ENCODE measurements around the gene BTBD9. TPM values are rescaled to one million over a fixed set of nuclear protein-coding genes. Genes with fewer than 3 reads are reported as not detected.

The BTBD9 gene
- total RNA-seq, 1 donor from 2014 or later = 32.6 TPM

GRCh38 chr6:38283734-38284362, 355.9 kb downstream of the BTBD9 start:
- DNase-seq = no peak

- DNase-seq = no peak
Observed at GRCh38 chr6:38282911-38283310, 356.8 kb downstream of the BTBD9 start.

DNA sequence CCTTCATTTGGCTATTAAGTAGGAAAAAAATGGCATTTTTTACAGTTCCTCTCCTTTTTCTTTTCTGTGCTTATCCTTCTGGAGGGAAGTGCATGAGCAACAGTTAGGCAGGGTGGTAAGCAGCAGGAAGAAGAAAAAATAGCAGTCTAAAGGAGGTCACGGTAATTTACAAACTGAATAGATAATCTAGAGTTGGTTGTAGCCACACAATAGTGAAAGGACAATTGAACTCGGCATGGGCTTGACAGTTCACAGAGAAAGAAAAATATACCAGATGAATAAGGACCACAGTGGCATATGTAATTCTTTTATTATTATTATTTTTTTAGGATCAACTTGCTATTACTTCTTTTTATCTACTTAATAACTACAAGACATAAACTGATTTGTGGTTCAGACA, 358.6 kb downstream of the BTBD9 start:
- DNase-seq = no peak

DNA sequence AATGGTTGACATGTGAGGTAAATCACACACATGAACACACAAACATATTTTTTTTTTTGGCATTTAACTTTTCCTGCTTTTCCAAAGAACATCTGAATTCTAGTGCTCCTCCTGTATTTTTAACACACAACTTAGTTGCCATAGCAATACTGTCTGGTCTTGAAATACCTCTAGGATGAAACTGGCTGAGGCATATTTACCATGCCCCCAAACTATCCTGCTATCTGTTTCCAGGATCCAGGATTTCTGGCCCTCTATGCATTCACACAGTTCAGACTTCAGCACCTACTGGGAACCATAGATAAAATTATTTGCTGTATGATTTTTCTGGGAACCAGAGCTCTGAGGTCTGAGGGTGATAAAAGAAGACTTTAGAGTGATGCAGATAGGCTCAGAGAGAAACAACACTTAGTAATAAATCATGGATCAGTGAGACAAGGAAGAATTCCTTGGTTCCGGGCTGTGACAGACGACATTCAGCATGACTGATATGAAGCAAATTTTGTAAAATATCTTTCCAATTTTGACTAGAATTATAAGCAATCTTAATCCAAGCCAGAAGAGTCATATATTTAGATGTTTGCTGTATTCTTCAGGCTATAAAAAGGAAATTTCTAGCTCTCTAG, 359.7 kb downstream of the BTBD9 start:
- no peak for DNase-seq

GRCh38 chr6:38279423-38279822, 360.3 kb downstream of the BTBD9 start:
- DNase-seq = no peak

DNA sequence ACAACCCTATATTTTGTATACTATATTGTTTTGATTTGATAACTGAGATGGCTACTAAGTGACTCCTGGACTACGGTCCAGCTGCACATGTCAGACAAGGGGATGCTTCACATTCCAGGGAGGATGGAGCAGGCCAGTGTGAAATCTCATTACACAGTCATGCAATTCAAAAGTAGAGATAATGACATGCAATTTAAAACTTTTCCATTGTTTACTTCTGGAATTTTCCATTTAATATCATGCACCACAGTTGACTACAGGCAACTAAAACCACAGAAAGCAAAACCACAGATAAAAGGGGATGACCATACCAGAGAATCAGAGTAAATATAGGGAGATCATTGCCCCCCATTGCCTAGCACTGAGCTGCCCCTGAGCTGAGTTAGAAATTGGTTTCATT, 366.4 kb downstream of the BTBD9 start:
- DNase-seq = no peak

GRCh38 chr6:38272222-38272621, 367.5 kb downstream of the BTBD9 start:
- no peak for DNase-seq

DNA sequence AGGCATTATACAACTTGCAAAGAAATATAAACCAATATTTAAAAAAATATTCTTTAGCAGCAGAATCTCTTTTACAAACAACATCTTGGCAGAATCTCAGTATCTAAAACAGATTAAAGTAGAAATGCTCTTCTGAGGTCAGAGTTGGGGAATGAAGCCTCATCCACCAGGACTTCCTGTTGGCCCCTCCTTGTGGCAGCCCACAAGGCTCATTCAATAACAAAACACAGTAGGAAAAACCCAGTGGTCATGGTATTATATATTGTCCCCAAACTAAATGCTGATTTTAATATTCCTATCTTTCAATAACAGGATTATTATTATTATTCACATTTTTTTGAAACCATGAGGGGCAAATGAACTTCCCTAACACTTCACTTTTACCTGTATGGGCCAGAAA, 368.6 kb downstream of the BTBD9 start:
- DNase-seq = no peak

DNA sequence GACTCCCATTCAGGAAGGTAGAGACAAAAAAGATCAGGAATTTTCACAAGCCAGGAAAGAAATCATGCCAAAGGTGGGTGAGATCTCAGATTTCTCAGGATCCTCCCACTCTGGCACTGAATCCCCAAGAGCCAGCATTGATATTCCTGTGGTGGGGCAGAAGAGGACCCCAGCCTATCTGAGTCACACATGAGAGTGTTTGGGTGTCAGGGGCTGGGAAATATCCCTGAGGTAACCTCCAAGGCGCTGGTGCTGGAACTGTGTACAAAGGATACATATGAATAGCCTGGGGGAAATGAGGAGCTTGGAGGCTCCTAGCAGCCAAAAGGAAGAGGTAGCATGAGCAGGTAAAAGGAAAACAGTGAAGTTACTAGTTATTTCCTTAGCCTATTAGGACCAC, 369.4 kb downstream of the BTBD9 start:
- no peak for DNase-seq

DNA sequence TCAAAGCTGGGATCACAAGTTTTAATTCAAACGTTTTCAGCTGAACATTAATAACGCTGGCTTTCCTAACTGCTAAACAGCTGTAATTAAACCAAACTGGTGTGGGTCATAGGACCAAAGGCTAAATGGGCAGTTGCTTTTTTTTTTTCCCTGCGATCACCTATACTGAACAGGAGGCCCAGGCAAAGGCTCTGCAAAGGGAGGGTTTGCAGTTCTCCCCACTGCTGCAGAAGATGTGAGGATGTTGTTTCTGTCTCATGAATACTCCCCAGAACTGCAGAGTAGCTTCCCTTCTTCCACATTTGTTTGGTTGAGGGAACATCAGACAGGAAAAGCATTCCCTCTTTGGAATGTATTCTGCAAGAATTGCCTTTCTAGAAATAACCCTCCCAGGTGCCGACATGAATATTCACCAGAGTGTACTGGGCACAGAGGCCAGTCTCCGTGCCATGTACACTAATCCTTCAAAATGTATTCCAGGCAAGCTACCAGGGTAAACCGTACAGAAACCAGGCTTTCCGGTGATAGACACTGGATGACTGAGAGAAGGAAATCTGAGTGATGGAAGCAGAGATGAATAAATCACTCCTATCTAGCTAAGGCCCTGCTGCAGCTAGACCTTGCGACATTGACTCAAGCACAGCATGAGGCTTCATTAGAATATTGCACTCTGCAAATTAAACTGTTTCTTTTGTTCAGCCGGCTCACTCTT, 370.1 kb downstream of the BTBD9 start:
- no peak for DNase-seq

GRCh38 chr6:38268342-38268741, 371.4 kb downstream of the BTBD9 start:
- no peak for DNase-seq

DNA sequence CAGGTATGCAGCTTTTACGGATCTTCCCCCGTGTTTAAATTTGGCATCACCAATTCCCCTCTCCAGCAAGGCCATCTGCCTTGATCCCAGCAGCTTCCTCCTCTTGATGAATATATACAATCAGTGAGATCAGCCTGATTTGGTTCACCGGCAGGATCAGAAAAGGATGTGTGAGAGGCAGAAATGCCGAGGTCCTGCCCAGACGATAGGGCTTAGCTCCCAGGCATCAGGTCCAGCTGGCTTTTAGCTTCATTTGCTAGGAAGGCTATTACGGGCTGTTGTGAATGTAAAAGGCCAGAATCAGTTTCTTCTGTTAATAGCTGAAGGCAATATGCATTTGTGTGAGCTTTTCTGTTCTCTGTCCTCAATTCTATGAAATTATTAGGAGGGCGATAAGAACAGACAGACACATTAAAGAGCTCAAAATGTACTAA, 372.8 kb downstream of the BTBD9 start:
- no peak for DNase-seq

- no peak for DNase-seq
Observed at GRCh38 chr6:38264605-38265004, 375.1 kb downstream of the BTBD9 start.

DNA sequence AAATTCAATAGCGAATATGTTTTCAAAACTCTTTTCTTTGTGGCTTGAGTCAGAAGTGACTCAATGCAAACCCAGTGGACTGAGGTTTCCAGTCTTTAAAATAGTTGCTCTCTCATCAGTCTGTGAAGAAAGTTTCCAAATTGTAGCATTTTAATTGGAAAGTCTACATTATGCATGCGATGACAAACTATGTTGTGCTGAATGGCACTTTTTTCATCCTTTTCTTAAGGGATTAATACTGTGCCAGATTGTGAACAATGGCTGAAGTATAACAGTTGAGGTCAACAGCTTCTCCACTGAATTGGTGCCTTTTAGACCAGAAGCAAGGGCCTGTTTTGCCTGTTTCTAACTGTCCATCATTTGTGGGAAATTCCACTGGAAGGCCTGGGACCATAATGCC, 377.1 kb downstream of the BTBD9 start:
- DNase-seq = peak; percentile 19

DNA sequence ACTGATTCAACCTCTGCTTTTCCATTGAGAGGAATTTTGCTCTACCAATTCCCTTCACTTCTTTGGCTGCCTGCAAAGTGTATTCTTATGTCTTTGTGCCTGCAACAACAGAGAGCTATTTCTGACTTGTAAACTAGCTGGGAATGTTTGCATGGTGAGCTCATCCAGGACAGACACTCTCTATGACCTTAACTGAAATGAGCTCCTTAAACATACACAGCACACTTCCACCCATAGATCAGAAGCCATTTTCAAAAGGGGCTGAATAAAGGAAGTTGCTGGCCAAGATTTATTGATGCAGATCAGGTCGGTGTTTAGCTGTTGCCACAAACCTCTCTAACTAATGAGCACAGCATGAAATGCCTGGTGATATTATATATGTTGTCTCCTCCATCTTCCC, 377.7 kb downstream of the BTBD9 start:
- peak; percentile 85 for DNase-seq

DNA sequence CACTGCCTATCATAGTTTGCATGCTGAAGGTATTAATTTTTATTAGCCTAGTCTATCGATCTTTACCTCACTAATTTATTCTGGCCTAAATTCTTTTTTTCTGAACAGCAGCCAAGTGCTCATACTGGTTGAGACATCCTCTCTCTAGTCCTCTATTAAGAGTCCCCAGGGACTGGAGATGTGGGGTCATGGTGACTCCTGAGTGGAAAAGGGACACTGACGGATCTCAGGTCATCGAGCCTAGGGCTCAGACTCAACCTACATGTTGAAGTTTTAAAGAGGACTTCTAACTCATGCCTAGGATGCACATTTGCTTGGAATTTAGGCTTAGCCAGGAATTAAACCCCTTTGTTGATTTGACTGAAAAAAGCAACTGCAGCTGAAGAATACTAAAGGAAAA, 378.1 kb downstream of the BTBD9 start:
- DNase-seq = no peak

GRCh38 chr6:38259736-38260135, 380.0 kb downstream of the BTBD9 start:
- no peak for DNase-seq

DNA sequence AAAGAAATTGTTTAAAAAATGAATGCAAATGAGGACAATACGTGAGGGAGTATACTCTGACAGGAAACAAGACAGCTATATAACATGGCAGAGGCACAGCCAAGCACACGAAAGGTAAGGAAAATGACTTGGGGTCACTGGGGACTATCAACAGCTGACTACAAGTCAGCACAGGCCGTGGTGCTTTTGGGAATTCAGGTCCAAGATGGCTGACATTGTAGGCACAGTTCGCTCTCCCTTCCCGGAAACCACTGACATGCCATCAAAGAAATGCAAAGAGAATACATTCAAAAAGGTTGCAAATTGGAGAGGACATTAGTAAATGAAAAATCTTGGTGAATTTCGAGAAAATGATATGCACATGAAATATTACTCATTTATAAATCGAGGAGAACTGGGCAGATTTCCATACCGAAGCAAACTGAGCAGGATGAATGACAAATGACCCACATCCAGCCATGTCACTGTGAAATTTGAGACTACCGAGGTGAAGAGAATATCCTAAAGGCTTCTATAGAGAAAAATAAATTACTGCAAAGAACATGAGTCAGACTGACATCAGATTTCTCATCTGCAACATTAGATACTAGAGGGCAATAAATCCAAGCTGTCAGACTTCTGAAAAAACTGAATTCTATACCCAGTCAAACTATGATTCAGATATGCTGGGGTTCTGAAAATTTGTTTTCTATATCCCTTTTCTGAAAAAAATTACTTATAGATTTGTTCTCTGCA, 391.1 kb downstream of the BTBD9 start:
- DNase-seq = no peak

- no peak for DNase-seq
Observed at GRCh38 chr6:38245295-38245694, 394.4 kb downstream of the BTBD9 start.

GRCh38 chr6:38244869-38245268, 394.9 kb downstream of the BTBD9 start:
- DNase-seq = no peak

DNA sequence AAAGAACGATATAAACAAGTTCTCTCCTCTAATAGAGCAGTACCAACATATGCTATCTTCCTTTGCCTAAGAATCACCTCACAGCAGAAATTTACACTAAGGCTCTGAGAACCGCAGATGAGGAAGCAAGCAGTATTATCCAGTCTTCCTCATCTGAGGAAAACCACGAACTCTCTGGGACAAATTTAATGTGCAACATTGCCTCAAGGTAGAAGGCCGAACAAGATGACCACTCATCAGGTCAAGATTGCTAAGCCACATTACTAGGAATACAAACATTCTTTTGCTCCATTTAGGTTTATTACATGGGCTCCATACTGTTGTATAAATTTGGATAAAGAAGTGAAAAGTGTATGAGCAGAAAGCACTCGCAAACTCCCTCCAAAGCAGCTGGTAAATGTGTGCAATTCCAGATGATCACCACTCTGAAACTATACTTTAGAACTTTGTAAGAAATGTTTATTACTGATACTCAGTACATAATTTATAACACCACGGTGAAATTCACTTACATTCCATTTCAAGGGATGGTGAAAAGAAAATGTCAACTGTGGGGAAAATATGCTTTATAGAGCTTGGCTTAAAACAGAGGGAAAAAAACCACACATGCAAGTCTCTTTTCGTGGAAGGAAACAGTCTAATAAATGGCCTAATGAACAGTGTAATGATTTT, 398.4 kb downstream of the BTBD9 start:
- no peak for DNase-seq

DNA sequence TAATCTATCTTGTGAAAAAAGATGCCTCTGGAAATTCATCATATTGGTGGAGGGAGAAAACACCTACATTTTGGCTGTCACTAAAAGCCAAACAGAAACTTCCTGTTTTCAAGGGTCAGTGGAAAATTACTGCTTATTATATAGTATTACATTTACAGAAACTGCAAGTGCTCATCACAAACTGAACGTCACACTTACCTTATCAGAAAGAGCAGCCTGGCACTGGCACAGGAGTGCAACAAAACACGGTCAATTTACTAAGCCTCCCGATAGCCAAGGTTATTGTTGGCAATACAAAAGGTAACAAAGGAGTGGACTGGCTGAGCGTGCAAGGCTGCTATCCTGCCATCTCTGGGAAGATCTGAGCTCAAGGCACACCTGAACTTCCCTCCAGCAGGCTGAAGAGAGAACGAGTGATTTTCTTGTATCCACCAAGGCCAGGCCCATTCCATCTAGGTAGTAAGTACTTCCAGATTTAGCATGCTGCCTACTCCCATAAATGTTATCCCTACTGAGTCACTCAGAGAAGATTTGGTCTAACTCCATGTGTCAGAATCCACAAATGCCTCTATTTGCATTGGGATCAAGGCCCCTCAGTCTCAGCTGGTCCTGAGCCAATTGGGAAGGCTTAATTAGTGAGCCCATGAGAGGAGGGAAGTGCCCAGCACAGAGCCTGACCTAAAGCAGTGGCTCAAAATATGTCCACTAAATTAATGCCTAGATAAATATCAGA, 399.8 kb downstream of the BTBD9 start:
- DNase-seq = no peak

All from tongue (tissue), 2 donors.